ENCODE data around the gene SMOC1.

SMOC1 gene

GRCh38 chr14:69986336-69986735 is 107.1 kb downstream of the SMOC1 start:
- DNase-seq, result no peak

- DNase-seq, result no peak
Observed at GRCh38 chr14:69987406-69988121, 108.3 kb downstream of the SMOC1 start.

GRCh38 chr14:69988979-69989378 is 109.8 kb downstream of the SMOC1 start:
- no peak for DNase-seq

GRCh38 chr14:69989622-69990021 is 110.4 kb downstream of the SMOC1 start:
- DNase-seq, result no peak

GRCh38 chr14:69990323-69990722 is 111.1 kb downstream of the SMOC1 start:
- DNase-seq, result no peak

GRCh38 chr14:69991422-69991821 is 112.2 kb downstream of the SMOC1 start:
- DNase-seq, result no peak

GRCh38 chr14:69992564-69992963 is 113.3 kb downstream of the SMOC1 start:
- no peak for DNase-seq

GRCh38 chr14:69993326-69993725 is 114.1 kb downstream of the SMOC1 start:
- DNase-seq, result no peak

- no peak for DNase-seq
Observed at GRCh38 chr14:69994002-69994401, 114.8 kb downstream of the SMOC1 start.

GRCh38 chr14:69996216-69996615 is 117.0 kb downstream of the SMOC1 start:
- no peak for DNase-seq

- no peak for DNase-seq
Observed at GRCh38 chr14:69997849-69998248, 118.6 kb downstream of the SMOC1 start.

GRCh38 chr14:69999261-69999674 is 120.1 kb downstream of the SMOC1 start:
- no peak for DNase-seq

- no peak for DNase-seq
Observed at GRCh38 chr14:70000601-70001000, 121.4 kb downstream of the SMOC1 start.

GRCh38 chr14:70002589-70003346 is 123.6 kb downstream of the SMOC1 start:
- no peak for DNase-seq

- DNase-seq, result no peak
Observed at GRCh38 chr14:70004791-70005190, 125.6 kb downstream of the SMOC1 start.

- DNase-seq, result no peak
Observed at GRCh38 chr14:70005281-70005805, 126.1 kb downstream of the SMOC1 start.

- no peak for DNase-seq
Observed at GRCh38 chr14:70006699-70007098, 127.5 kb downstream of the SMOC1 start.

GRCh38 chr14:70008284-70009262 is 129.4 kb downstream of the SMOC1 start:
- no peak for DNase-seq

- DNase-seq, result no peak
Observed at GRCh38 chr14:70009961-70010360, 130.7 kb downstream of the SMOC1 start.

- DNase-seq, result no peak
Observed at GRCh38 chr14:70011098-70011497, 131.9 kb downstream of the SMOC1 start.

- no peak for DNase-seq
Observed at GRCh38 chr14:70011708-70012107, 132.5 kb downstream of the SMOC1 start.

- no peak for DNase-seq
Observed at GRCh38 chr14:70013271-70013873, 134.2 kb downstream of the SMOC1 start.

Measured in KG1 (cell line).